Endothelial cell of umbilical vein (primary cell): ENCODE results near the gene CD72.

Experiments used
- CTCF ChIP-seq, 2 donors: IDR thresholded peaks; 1 replicate in 1 of 2; 2 replicates in 1 of 2; pipeline ENCODE4 v1.5.1; 2011; ENCODE audit warnings: low read length in 2 of 2, mild to moderate bottlenecking in 2 of 2, moderate library complexity in 2 of 2, control low read depth in 1 of 2, inconsistent platforms in 1 of 2, low read depth in 1 of 2; ENCODE audit not compliant: insufficient read depth in 1 of 2; ENCODE audit errors: extremely low read depth in 1 of 2
- EZH2 ChIP-seq: IDR thresholded peaks from 2 replicates; pipeline ENCODE4 v1.6.1; 2012; ENCODE audit warnings: borderline replicate concordance, low read depth, mild to moderate bottlenecking, moderate library complexity, low read length, inconsistent platforms; ENCODE audit not compliant: severe bottlenecking
- JUN ChIP-seq: IDR thresholded peaks from 2 replicates; pipeline ENCODE4 v1.6.1; 2011; ENCODE audit warnings: borderline replicate concordance, low read depth; ENCODE audit not compliant: insufficient read length, insufficient read depth
- MAX ChIP-seq: IDR thresholded peaks from 2 replicates; pipeline ENCODE4 v1.6.1; 2011; ENCODE audit not compliant: insufficient read depth, insufficient read length
- MYC ChIP-seq: IDR thresholded peaks from one replicate; pipeline ENCODE4 v1.6.1; 2011; ENCODE audit warnings: mild to moderate bottlenecking, low read depth, low read length
- POLR2A ChIP-seq: IDR thresholded peaks from 2 replicates; pipeline ENCODE4 v1.6.1; 2012; ENCODE audit warnings: low read depth, mild to moderate bottlenecking, control low read depth, low read length

DNA sequence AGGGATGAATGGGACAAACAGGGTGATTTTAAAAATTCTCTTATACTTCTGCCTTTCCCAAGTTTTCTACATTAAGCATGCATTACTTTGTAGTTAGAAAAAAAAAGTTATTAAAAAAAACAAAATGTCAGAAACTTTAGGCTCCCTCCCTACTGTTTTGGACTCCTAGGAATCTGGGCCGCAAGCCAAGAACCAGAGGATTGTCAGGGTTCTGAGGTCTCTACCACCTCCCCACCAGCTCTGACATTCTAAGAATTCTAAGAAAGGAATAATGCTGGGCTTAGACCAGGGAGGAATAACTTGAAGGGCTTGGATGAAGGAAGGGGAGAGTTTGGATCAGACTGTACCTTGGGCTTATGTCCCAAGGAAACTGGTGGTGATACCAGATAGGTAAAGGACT is 47.8 kb upstream of the CD72 start:
- TF ChIP-seq EZH2 (no peak), CTCF (IDR thresholded peaks at IDR 0.05; ENCODE audit: extremely low read depth in 1 of 2, insufficient read depth in 1 of 2, low read depth in 1 of 2, low read length in 2 of 2) (no peak), JUN (no peak), POLR2A (no peak), MAX (no peak), MYC (no peak)
